Astrocyte of the spinal cord (primary cell): Measurements from ENCODE around the gene ITFG2.

ENCODE experiments used
- DNase-seq: peaks from one replicate; pipeline ENCODE4 v3.0.0; 2011; ENCODE audit warnings: low read depth, low spot score
- H3K4me3 ChIP-seq: 2 replicates; pipeline ENCODE4 v1.5.1; 2011; ENCODE audit warnings: low read depth, mild to moderate bottlenecking, low read length, moderate library complexity
- in situ Hi-C: cut with HindIII; loops from 2 replicates; pipeline ENCODE4 v1.10.0; 2017; ENCODE audit warnings: low sequenced_read_pairs
- TF ChIP-seq, protein P1 (sequence below): IDR thresholded peaks from 2 replicates; pipeline ENCODE4 v1.5.1; 2012; ENCODE audit warnings: low read depth, mild to moderate bottlenecking, low read length, inconsistent platforms

The ITFG2 gene

DNA sequence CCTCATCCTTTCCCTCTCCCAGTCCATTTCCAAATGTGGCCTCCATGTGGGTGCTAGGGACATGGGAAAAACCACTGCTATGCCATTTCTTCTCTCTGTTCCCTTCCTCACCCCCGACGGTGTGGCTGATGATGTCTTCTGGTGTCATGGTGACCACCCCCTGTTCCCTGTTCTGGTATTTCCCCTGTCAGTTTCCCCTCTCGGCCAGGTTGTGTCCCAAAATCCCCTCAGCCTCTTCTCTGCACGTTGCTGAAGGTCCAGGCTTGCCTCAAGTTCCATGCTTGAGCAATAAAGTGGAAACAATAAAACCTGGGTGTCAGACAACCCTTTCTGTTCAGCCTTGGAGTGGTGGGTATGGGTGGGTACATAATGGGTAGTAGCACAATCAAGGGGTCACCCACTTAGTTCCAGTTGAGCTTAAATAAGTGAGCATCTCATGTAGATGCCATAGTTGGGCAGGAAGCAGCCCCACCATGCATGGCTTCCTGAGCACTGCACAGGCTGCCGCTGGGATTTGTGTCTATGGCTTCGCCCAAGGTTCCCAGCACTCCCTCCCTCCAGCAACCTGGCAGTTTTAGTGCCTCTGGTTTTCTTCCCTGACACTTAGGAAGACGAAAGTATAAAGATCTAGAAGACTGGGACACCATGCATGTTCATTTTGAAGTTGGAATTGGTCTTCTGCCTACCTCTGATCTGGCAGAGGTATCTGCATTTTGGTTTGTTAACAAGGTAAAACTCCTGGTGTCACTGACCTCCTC is 8.7 kb upstream of the ITFG2 start:
- no peak for DNase-seq
- no peak overlapping the region for H3K4me3 ChIP-seq
- in situ Hi-C loops = no loop called here
- TF ChIP-seq, protein P1, sequence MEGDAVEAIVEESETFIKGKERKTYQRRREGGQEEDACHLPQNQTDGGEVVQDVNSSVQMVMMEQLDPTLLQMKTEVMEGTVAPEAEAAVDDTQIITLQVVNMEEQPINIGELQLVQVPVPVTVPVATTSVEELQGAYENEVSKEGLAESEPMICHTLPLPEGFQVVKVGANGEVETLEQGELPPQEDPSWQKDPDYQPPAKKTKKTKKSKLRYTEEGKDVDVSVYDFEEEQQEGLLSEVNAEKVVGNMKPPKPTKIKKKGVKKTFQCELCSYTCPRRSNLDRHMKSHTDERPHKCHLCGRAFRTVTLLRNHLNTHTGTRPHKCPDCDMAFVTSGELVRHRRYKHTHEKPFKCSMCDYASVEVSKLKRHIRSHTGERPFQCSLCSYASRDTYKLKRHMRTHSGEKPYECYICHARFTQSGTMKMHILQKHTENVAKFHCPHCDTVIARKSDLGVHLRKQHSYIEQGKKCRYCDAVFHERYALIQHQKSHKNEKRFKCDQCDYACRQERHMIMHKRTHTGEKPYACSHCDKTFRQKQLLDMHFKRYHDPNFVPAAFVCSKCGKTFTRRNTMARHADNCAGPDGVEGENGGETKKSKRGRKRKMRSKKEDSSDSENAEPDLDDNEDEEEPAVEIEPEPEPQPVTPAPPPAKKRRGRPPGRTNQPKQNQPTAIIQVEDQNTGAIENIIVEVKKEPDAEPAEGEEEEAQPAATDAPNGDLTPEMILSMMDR = no peak

DNA sequence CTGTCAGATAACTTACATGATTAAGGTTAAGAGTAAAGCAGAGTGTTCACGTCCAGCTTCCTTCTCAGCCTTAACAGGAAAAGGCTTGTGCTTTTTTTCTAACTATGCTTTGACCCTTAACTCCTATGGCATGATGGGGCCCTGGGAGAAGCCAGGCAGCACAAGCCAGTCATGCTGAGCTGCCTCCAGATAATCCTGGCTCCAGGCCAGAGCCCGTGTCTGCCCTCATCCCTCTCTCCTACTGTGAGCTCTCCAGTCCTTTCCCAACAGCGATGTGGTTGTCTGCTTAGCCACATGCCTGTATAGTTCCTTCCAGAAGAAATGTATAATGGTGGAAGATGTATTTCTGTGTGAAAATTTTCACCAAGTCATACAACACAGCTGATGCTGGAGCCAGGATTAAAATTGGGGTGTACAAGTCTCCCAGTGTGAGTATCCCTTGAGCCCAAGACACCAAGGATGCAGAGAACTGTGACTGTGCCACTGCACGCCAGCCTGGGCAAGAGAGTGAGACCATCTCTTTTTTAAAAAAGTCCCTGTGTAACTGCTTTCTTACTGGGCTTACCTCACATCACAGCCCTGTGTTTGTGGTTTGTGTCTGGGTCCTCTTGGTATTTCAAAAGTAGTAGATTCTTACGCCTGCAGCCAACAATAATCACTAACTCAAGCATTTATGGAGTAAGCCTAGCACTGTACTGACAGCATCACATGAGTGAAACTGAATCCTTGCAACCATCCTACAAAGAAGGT is 7.9 kb upstream of the ITFG2 start:
- peak; percentile 74 for DNase-seq
- in situ Hi-C loops = no loop called here
- TF ChIP-seq, protein P1 = no peak
- no peak overlapping the region for H3K4me3 ChIP-seq

DNA sequence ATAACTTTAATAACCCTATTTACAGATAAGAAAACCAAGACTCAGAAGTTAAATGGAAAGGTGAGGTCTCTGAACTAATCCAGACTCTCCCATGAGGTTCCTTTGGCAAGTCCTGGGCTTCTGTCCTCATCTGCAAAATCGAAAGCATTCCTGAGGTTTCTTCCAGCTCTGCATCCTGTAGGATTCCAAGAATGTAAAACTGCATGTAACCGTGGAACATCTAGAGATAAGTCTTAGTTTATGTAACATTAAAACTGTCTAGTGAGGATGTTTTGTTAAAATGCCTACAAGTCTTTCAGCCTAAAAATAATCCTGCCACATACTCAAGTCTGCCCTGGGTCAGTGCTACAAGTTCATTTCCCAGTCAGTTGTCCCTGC is 7.3 kb upstream of the ITFG2 start:
- TF ChIP-seq, protein P1 = no peak
- in situ Hi-C loops = no loop called here
- DNase-seq = peak; percentile 45
- H3K4me3 ChIP-seq = no peak overlapping the region

DNA sequence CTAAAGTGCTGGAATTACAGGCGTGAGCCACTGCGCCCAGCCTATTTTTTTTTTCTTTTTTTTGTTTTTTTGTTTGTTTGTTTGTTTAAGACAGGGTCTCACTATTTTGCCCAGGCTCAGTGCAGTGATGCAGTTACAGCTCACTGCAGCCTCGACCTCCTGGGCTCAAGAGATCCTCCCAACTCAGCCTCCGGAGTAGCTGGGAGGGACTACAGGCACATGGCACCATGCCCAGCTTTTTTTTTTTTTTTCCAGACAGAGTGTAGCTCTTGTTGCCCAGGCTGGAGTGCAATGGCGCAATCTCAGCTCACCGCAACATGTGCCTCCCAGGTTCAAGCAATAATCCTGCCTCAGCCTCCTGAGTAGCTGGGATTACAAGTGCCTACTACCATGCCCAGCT is 5.8 kb upstream of the ITFG2 start:
- in situ Hi-C loops = no loop called here
- TF ChIP-seq, protein P1 = no peak
- H3K4me3 ChIP-seq = no peak overlapping the region
- DNase-seq = no peak

DNA sequence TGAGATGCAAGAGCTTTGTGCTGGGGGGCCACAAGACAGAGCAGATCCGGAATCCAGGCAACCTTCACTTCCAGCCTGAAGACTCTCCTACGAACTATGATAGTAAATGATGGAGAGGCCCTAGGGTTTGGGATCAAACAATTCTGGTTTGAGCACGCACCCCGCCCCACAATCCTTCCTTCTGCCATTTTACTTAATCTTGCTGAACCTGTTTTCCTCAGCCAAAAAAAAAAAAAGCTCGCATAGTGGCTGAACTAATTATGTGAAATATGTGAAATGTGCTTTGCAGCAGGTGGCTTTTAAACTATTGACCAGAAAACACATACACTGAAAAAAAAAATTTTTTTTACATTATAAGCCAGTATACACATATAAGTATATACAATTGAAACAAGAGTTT is 667 bp upstream of the ITFG2 start:
- DNase-seq = no peak
- in situ Hi-C loops = no loop called here
- TF ChIP-seq, protein P1 = no peak
- H3K4me3 ChIP-seq = peak overlapping the region; percentile 67

DNA sequence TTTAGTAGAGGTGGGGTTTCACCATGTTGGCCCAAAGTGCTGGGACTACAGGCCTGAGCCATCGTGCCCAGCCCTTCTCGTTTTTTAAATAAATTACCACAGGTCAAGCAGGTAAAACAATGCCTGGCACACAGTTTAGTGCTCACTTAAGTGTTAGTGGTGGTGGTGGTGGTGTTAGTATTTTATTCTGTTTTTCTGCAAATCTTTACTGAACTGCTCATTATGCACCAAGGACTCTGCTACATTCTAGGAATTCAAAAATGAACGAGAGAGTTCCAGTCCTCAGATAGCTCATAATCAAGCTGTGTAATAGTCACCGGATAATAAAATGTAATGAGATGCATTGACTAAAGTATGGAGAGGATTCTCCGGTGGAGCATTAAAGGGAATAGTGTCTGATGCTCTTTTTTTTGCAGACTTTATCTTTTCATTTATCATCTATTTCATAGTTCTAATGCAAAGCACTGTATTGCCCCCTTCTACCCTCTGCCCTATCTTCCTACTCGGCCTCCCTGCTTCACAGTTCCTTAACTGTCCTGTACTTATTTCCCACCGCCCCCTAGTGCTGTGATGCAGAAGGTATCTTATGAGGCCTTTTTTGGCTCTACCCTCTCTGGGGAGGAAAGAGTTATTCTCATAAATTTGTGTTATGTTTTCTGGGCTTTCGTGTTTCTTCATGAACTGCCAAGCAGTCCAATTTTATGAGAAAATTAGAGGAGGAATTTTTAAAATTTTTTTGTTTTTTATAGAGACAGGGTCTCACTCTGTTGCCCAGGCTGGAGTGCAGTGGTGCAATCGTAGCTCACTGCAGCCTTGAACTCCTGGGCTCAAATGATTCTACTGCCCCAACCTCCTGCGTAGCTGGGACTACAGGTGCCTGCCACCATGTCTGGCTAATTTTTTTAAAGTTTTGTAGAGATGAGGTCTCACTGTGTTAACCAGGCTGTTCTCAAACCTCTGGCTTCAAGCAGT is 1.0 kb downstream of the ITFG2 start:
- peak; percentile 67 for DNase-seq
- TF ChIP-seq, protein P1 = peak; percentile 85
- in situ Hi-C loops = no loop called here
- H3K4me3 ChIP-seq = peak overlapping the region; percentile 67
